K562 treated with DMSO at 1 percent for 4 hours (cell line): ENCODE measurements around the gene TAC3. TPM values are rescaled to one million over a fixed set of nuclear protein-coding genes. Genes with fewer than 3 reads are reported as not detected.

ENCODE experiments used
- total RNA-seq: library from RNA; unstranded; fragments of 300-600 nt; gene quantifications from 2 replicates; pipeline ENCODE4 v1.2.3, GENCODE V29; 2022; ENCODE audit not compliant: insufficient read depth

TAC3 gene
- 1.2 TPM in 1 of 2 replicates, not detected in the other for total RNA-seq

DNA sequence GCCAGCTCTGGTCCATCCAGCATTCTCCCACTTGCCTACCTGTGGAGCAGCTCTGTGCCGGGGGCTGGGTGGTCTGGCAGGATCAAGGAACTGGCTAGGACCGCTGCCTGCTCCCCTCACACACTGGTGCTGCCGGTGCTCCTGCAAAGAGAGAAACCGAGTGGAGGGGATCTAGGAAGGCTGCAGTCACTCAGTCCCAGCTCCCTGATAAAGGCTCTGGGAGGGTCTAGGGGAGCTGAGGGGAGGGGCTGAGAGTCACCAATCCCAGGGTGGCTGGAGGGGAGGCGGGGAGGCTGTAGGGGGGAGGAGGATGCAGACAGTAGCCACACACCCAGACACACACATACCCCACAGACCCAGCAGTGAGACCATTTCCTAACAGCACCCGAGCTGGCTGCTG lies at the start of gene TAC3:
Gene TAC3 (minus strand): TSS at position 182 of the 400 bp plus-strand sequence. CDS start 732 bp downstream, outside the sequence.

DNA sequence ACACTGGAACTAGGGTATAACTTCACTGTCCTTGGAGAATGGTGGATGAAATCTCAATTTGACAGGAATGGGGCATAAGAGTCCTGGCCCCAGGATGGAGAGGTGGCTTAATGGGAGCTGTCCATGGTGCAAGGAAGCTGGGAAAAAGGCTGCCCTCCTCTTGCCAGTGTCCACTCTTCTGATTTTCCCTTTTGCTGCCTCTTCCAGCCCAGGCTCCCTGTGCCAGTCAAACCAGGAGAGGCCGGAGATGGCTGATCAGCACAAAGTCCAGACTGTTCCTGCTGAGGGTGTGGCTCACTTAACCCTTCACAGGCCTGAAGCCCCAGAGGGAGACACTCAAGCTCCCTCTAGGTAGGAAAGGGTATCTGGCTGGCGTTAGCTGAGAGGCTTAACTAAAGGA lies 33.6 kb upstream of the TAC3 start, which contains the start of gene MYO1A:
Gene MYO1A (minus strand): TSS at position 240 of the 400 bp plus-strand sequence. CDS start 1,806 bp downstream, outside the sequence.

GRCh38 chr12:57005980-57006808 lies 10.1 kb downstream of the TAC3 start, which contains the start of gene ZBTB39:
Gene ZBTB39 (minus strand): TSS chr12:57006546. CDS start chr12:57004917, 1,629 bp downstream.

Other genes with a start within 250 kb of the TAC3 start
- not detected in 2 replicates for gene SDR9C7, start 82.1 kb downstream of the TAC3 start, total RNA-seq
- gene RDH16, start 58.9 kb downstream of the TAC3 start, total RNA-seq = 0.50 TPM in 1 of 2 replicates, not detected in the other
- 6.7 and 8.9 TPM in 2 replicates for gene ZBTB39, start 10.0 kb downstream of the TAC3 start, total RNA-seq
- gene MYO1A, start 33.6 kb upstream of the TAC3 start, total RNA-seq = 0.25 TPM in 1 of 2 replicates, not detected in the other
- gene NEMP1, start 62.3 kb upstream of the TAC3 start, total RNA-seq = 27.9 and 32.2 TPM in 2 replicates
- gene NAB2, start 72.6 kb upstream of the TAC3 start, total RNA-seq = 27.9 and 29.0 TPM in 2 replicates
- 39.9 and 42.8 TPM in 2 replicates for gene STAT6, start 94.8 kb upstream of the TAC3 start, total RNA-seq
- 2.2 and 4.7 TPM in 2 replicates for gene LRP1, start 112.0 kb upstream of the TAC3 start, total RNA-seq
- not detected in 2 replicates for gene LRP1-AS, start 131.1 kb upstream of the TAC3 start, total RNA-seq
- 6.5 and 7.2 TPM in 2 replicates for gene NXPH4, start 200.3 kb upstream of the TAC3 start, total RNA-seq
- 643 and 739 TPM in 2 replicates for gene SHMT2, start 213.2 kb upstream of the TAC3 start, total RNA-seq
- 6.3 and 7.1 TPM in 2 replicates for gene STAC3, start 234.7 kb upstream of the TAC3 start, total RNA-seq